ENCODE measurements around the gene NFIC.

The NFIC gene

GRCh38 chr19:3517638-3518037, 151.3 kb downstream of the NFIC start:
- Histone ChIP-seq H3K4me2 (ENCODE audit: insufficient read depth, low read length) (no peak overlapping the region), H3K4me3 (ENCODE audit: low read depth in 1 of 2, low read length in 2 of 2) (no peak overlapping the region), H3K9ac (ENCODE audit: low read depth, low read length) (no peak overlapping the region), H2AFZ (ENCODE audit: low read depth, low read length) (no peak overlapping the region), H3K36me3 (ENCODE audit: insufficient read depth, low read length) (peaks cover 77% of the 10 kb centered on the region), H3K4me1 (ENCODE audit: insufficient read depth, low read length) (peaks cover 2% of the 10 kb centered on the region; the same call in 1 of the 2 replicates), H4K20me1 (ENCODE audit: insufficient read depth, low read length) (peaks cover 89% of the 10 kb centered on the region), H3K9me3 (ENCODE audit: insufficient read depth, low read length, severe bottlenecking) (no peaks in the 10 kb centered on the region), H3K27ac (ENCODE audit: low read length) (no peak overlapping the region), H3K27me3 (ENCODE audit: insufficient read depth, low read length, poor library complexity) (no peaks in the 10 kb centered on the region), H3K79me2 (ENCODE audit: insufficient read depth, low read length) (peaks cover 100% of the 10 kb centered on the region)
- DNase-seq (no peak), ATAC-seq (ENCODE audit: insufficient read depth, low read depth) (no peak)
- TF ChIP-seq CTCF (IDR thresholded peaks at IDR 0.05; ENCODE audit: borderline replicate concordance, extremely low read depth, low read length, poor library complexity, severe bottlenecking) (no peak), EZH2 (IDR thresholded peaks at IDR 0.05; ENCODE audit: borderline replicate concordance, low read depth, low read length, severe bottlenecking) (no peak)

- TF ChIP-seq EZH2 (IDR thresholded peaks at IDR 0.05; ENCODE audit: borderline replicate concordance, low read depth, low read length, severe bottlenecking) (no peak), CTCF (IDR thresholded peaks at IDR 0.05; ENCODE audit: borderline replicate concordance, extremely low read depth, low read length, poor library complexity, severe bottlenecking) (no peak)
- no peak overlapping the region for H3K4me2 ChIP-seq (ENCODE audit: insufficient read depth, low read length)
- no peak for ATAC-seq (ENCODE audit: insufficient read depth, low read depth)
- no peak overlapping the region for H2AFZ ChIP-seq (ENCODE audit: low read depth, low read length)
- H3K36me3 ChIP-seq (ENCODE audit: insufficient read depth, low read length) = peaks cover 77% of the 10 kb centered on the region
- peaks cover under 1% of the 10 kb centered on the region; the same call in 1 of the 2 replicates for H3K4me1 ChIP-seq (ENCODE audit: insufficient read depth, low read length)
- H3K9me3 ChIP-seq (ENCODE audit: insufficient read depth, low read length, severe bottlenecking) = no peaks in the 10 kb centered on the region
- DNase-seq = no peak
- no peak overlapping the region for H3K4me3 ChIP-seq (ENCODE audit: low read depth in 1 of 2, low read length in 2 of 2)
- H3K9ac ChIP-seq (ENCODE audit: low read depth, low read length) = no peak overlapping the region
- peaks cover 89% of the 10 kb centered on the region for H4K20me1 ChIP-seq (ENCODE audit: insufficient read depth, low read length)
- H3K27me3 ChIP-seq (ENCODE audit: insufficient read depth, low read length, poor library complexity) = no peaks in the 10 kb centered on the region
- H3K79me2 ChIP-seq (ENCODE audit: insufficient read depth, low read length) = peaks cover 100% of the 10 kb centered on the region
- H3K27ac ChIP-seq (ENCODE audit: low read length) = no peak overlapping the region
These were observed 151.9 kb downstream of the NFIC start for GRCh38 chr19:3518255-3518654.

GRCh38 chr19:3518659-3519058, 152.3 kb downstream of the NFIC start:
- H3K36me3 ChIP-seq (ENCODE audit: insufficient read depth, low read length) = peaks cover 77% of the 10 kb centered on the region
- TF ChIP-seq EZH2 (IDR thresholded peaks at IDR 0.05; ENCODE audit: borderline replicate concordance, low read depth, low read length, severe bottlenecking) (no peak), CTCF (IDR thresholded peaks at IDR 0.05; ENCODE audit: borderline replicate concordance, extremely low read depth, low read length, poor library complexity, severe bottlenecking) (no peak)
- DNase-seq (no peak), ATAC-seq (ENCODE audit: insufficient read depth, low read depth) (no peak)
- peaks cover 100% of the 10 kb centered on the region for H3K79me2 ChIP-seq (ENCODE audit: insufficient read depth, low read length)
- no peaks in the 10 kb centered on the region for H3K4me1 ChIP-seq (ENCODE audit: insufficient read depth, low read length)
- no peaks in the 10 kb centered on the region for H3K27me3 ChIP-seq (ENCODE audit: insufficient read depth, low read length, poor library complexity)
- H3K27ac ChIP-seq (ENCODE audit: low read length) = no peak overlapping the region
- H3K9me3 ChIP-seq (ENCODE audit: insufficient read depth, low read length, severe bottlenecking) = no peaks in the 10 kb centered on the region
- no peak overlapping the region for H2AFZ ChIP-seq (ENCODE audit: low read depth, low read length)
- H3K4me2 ChIP-seq (ENCODE audit: insufficient read depth, low read length) = no peak overlapping the region
- peaks cover 89% of the 10 kb centered on the region for H4K20me1 ChIP-seq (ENCODE audit: insufficient read depth, low read length)
- H3K9ac ChIP-seq (ENCODE audit: low read depth, low read length) = no peak overlapping the region
- H3K4me3 ChIP-seq (ENCODE audit: low read depth in 1 of 2, low read length in 2 of 2) = no peak overlapping the region

Data from DND-41 (cell line).